ENCODE data around the gene MEPCE. TPM values are rescaled to one million over a fixed set of nuclear protein-coding genes. Genes with fewer than 3 reads are reported as not detected.
"Not testable (repeated sequence)": the region's sequence is repeated elsewhere in the genome, so short reads cannot be mapped to it uniquely, and the experiment has no call there.

The MEPCE gene
- total RNA-seq, 2 donors from 2014 or later = 32.9 to 48.0 TPM

DNA sequence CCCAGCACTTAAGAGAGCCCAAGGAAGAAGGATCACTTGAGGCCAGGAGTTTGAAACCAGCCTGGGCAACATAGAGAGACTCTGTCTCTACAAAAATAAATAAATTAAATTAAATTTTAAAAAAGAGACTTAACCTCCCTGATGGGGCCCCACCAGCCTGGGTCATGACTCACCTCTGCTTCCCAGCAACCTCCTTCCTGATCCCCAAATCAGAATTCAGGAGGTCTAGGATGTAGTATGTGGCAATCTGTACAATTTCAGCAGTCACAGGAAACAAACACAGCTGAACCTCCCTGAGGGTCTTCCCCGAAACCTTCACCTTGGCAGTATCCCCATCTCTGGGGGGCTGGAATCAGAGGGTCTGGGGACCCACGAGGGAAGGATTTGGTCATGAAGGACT, 16.4 kb downstream of the MEPCE start:
- TF ChIP-seq, protein P1, sequence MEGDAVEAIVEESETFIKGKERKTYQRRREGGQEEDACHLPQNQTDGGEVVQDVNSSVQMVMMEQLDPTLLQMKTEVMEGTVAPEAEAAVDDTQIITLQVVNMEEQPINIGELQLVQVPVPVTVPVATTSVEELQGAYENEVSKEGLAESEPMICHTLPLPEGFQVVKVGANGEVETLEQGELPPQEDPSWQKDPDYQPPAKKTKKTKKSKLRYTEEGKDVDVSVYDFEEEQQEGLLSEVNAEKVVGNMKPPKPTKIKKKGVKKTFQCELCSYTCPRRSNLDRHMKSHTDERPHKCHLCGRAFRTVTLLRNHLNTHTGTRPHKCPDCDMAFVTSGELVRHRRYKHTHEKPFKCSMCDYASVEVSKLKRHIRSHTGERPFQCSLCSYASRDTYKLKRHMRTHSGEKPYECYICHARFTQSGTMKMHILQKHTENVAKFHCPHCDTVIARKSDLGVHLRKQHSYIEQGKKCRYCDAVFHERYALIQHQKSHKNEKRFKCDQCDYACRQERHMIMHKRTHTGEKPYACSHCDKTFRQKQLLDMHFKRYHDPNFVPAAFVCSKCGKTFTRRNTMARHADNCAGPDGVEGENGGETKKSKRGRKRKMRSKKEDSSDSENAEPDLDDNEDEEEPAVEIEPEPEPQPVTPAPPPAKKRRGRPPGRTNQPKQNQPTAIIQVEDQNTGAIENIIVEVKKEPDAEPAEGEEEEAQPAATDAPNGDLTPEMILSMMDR (conservative IDR thresholded peaks at IDR 0.05) = peak; percentile 11
- Mint-ChIP-seq H3K27me3 (ENCODE audit: insufficient read depth) (no peaks in the 10 kb centered on the region), H3K36me3 (ENCODE audit: low read depth) (no peaks in the 10 kb centered on the region), H3K9me3 (no peaks in the 10 kb centered on the region), H3K4me1 (peaks cover 5% of the 10 kb centered on the region), H3K27ac (peak overlapping the region; percentile 74), H3K4me3 (no peak overlapping the region)
- Histone ChIP-seq H3K9ac (ENCODE audit: extremely low read depth, low read length, poor library complexity, severe bottlenecking) (no peak overlapping the region), H3K9me3 (ENCODE audit: control insufficient read depth, low read length) (no peaks in the 10 kb centered on the region), H3K27ac (ENCODE audit: low read depth, low read length) (no peak overlapping the region), H3K4me1 (ENCODE audit: control insufficient read depth, insufficient read depth, low read length) (no peaks in the 10 kb centered on the region), H3K27me3 (ENCODE audit: control insufficient read depth, insufficient read depth, low read length, poor library complexity, severe bottlenecking) (no peaks in the 10 kb centered on the region), H3K4me3 (ENCODE audit: low read length) (no peak overlapping the region), H3K36me3 (ENCODE audit: control insufficient read depth, insufficient read depth, low read length) (no peaks in the 10 kb centered on the region)
- 91 to 93% methylated on average over 2 of the region's 2 CpGs for WGBS, 2 experiments (ENCODE audit: insufficient coverage in 1 of 2, insufficient read length in 1 of 2)
- DNase-seq = no peak

DNA sequence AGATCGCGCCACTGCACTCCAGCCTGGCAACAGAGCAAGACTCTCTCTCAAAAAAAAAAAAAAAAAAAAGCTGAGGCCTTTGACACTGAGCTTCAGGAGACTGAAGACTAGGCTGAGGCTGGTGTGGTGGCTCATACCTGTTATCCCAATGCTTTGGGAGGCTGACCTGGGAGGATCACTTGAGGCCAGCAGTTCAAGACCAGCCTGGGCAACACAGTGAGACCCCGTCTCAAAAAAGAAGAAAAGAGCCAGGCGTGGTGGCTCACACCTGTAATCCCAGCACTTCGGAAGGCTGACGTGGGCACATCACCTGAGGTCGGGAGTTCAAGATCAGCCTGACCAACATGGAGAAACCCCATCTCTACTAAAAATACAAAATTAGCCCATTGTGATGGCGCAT, 17.7 kb downstream of the MEPCE start:
- H3K9me3 ChIP-seq (ENCODE audit: control insufficient read depth, low read length); H3K27ac Mint-ChIP-seq; H3K36me3 Mint-ChIP-seq (ENCODE audit: low read depth); H3K4me1 ChIP-seq (ENCODE audit: control insufficient read depth, insufficient read depth, low read length); DNase-seq; H3K4me3 ChIP-seq (ENCODE audit: low read length); H3K4me1 Mint-ChIP-seq; H3K36me3 ChIP-seq (ENCODE audit: control insufficient read depth, insufficient read depth, low read length); H3K9me3 Mint-ChIP-seq; H3K9ac ChIP-seq (ENCODE audit: extremely low read depth, low read length, poor library complexity, severe bottlenecking); H3K4me3 Mint-ChIP-seq; H3K27ac ChIP-seq (ENCODE audit: low read depth, low read length); H3K27me3 ChIP-seq (ENCODE audit: control insufficient read depth, insufficient read depth, low read length, poor library complexity, severe bottlenecking); H3K27me3 Mint-ChIP-seq (ENCODE audit: insufficient read depth): not testable (repeated sequence)
- 82 to 90% methylated on average over 7 to 8 of the region's 8 CpGs for WGBS, 2 experiments (ENCODE audit: insufficient coverage in 1 of 2, insufficient read length in 1 of 2)

DNA sequence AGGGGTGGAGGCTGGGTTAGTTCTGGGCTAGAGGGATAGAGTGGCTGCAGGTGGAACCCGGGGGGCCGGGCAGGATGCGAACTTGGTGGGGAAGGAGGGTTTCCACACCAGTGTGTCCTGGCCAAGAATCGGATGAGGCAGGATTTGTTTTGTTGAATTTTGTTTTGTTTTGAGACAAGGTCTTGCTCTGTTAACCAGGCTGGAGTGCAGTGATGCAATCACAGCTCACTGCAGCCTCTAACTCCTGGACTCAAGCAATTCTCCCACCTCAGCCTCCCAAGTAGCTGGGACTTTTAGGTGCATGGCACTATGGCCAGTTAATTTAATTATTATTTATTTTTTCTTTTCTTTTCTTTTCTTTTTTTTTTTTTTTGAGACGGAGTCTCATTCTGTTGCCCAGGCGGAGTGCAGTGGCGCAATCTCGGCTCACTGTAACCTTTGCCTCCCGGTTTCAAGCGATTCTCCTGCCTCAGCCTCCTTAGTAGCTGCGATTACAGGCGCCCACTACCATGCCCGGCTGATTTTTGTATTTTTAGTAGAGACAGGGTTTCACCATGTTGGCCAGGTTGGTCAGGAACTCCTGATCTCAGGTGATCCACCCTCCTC, 19.7 kb downstream of the MEPCE start:
- H3K9me3 ChIP-seq (ENCODE audit: control insufficient read depth, low read length) = no peaks in the 10 kb centered on the region
- Mint-ChIP-seq H3K27ac (peak overlapping the region; percentile 44), H3K4me3 (no peak overlapping the region), H3K27me3 (ENCODE audit: insufficient read depth) (no peaks in the 10 kb centered on the region), H3K9me3 (no peaks in the 10 kb centered on the region), H3K4me1 (peaks cover 4% of the 10 kb centered on the region), H3K36me3 (ENCODE audit: low read depth) (no peaks in the 10 kb centered on the region)
- H3K4me3 ChIP-seq (ENCODE audit: low read length) = no peak overlapping the region
- TF ChIP-seq, protein P1 (conservative IDR thresholded peaks at IDR 0.05) = no peak
- H3K36me3 ChIP-seq (ENCODE audit: control insufficient read depth, insufficient read depth, low read length) = no peaks in the 10 kb centered on the region
- no peak overlapping the region for H3K27ac ChIP-seq (ENCODE audit: low read depth, low read length)
- H3K4me1 ChIP-seq (ENCODE audit: control insufficient read depth, insufficient read depth, low read length) = no peaks in the 10 kb centered on the region
- H3K27me3 ChIP-seq (ENCODE audit: control insufficient read depth, insufficient read depth, low read length, poor library complexity, severe bottlenecking) = no peaks in the 10 kb centered on the region
- no peak for DNase-seq
- 93 to 95% methylated on average over 8 to 13 of the region's 13 CpGs for WGBS, 2 experiments (ENCODE audit: insufficient coverage in 1 of 2, insufficient read length in 1 of 2)
- no peak overlapping the region for H3K9ac ChIP-seq (ENCODE audit: extremely low read depth, low read length, poor library complexity, severe bottlenecking)

DNA sequence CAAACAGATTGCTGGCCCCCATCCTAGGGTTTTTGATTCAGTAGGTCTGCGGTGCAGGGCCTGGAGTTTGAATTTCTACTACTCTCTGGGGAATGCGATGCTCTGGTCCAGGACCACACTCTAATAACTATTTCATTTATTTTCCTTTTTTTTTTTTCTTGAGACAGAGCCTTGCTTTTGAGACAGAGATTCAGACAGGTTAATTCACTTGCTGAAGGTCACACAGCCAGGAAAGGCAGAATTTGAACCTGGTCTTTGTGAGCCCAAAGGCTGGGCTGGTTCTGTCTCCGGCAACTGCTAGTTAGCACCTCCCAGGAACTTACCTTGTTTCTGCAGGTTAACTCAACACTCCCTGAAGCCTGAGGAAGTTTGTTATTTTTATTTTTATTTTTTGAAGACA, 22.9 kb downstream of the MEPCE start:
- Mint-ChIP-seq H3K9me3 (no peaks in the 10 kb centered on the region), H3K36me3 (ENCODE audit: low read depth) (no peaks in the 10 kb centered on the region), H3K27me3 (ENCODE audit: insufficient read depth) (no peaks in the 10 kb centered on the region), H3K27ac (no peak overlapping the region), H3K4me3 (no peak overlapping the region), H3K4me1 (peaks cover 5% of the 10 kb centered on the region)
- DNase-seq = no peak
- H3K27me3 ChIP-seq (ENCODE audit: control insufficient read depth, insufficient read depth, low read length, poor library complexity, severe bottlenecking) = no peaks in the 10 kb centered on the region
- WGBS, 2 experiments (ENCODE audit: insufficient coverage in 1 of 2, insufficient read length in 1 of 2) = 90 to 100% methylated on average over 2 to 3 of the region's 3 CpGs
- TF ChIP-seq, protein P1 (conservative IDR thresholded peaks at IDR 0.05) = no peak
- H3K36me3 ChIP-seq (ENCODE audit: control insufficient read depth, insufficient read depth, low read length) = no peaks in the 10 kb centered on the region
- H3K9ac ChIP-seq (ENCODE audit: extremely low read depth, low read length, poor library complexity, severe bottlenecking) = no peak overlapping the region
- no peak overlapping the region for H3K4me3 ChIP-seq (ENCODE audit: low read length)
- H3K27ac ChIP-seq (ENCODE audit: low read depth, low read length) = no peak overlapping the region
- no peaks in the 10 kb centered on the region for H3K9me3 ChIP-seq (ENCODE audit: control insufficient read depth, low read length)
- H3K4me1 ChIP-seq (ENCODE audit: control insufficient read depth, insufficient read depth, low read length) = no peaks in the 10 kb centered on the region

DNA sequence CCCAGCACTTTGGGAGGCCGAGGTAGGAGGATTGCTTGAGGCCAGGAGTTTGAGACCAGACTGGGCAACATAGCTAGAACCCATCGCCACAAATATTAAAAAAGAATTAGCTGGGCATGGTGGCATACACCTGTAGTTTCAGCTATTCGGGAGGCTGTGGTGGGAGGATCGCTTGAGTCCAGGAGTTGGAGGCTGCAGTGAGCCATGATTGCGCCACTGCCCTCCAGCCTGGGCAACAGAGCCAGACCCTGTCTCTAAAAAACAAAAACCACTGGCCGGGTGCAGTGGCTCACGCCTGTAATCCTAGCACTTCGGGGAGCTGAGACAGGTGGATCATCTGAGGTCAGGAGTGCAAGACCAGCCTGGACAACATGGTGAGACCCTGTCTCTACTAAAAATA, 24.2 kb downstream of the MEPCE start:
- H3K27me3 ChIP-seq (ENCODE audit: control insufficient read depth, insufficient read depth, low read length, poor library complexity, severe bottlenecking); DNase-seq; H3K27ac ChIP-seq (ENCODE audit: low read depth, low read length); H3K9me3 ChIP-seq (ENCODE audit: control insufficient read depth, low read length); H3K4me3 ChIP-seq (ENCODE audit: low read length); H3K4me1 Mint-ChIP-seq; H3K9me3 Mint-ChIP-seq; H3K9ac ChIP-seq (ENCODE audit: extremely low read depth, low read length, poor library complexity, severe bottlenecking); H3K27me3 Mint-ChIP-seq (ENCODE audit: insufficient read depth); H3K36me3 ChIP-seq (ENCODE audit: control insufficient read depth, insufficient read depth, low read length); H3K27ac Mint-ChIP-seq; H3K36me3 Mint-ChIP-seq (ENCODE audit: low read depth); H3K4me3 Mint-ChIP-seq; H3K4me1 ChIP-seq (ENCODE audit: control insufficient read depth, insufficient read depth, low read length): not testable (repeated sequence)
- WGBS, 2 experiments (ENCODE audit: insufficient coverage in 1 of 2, insufficient read length in 1 of 2) = 92 to 93% methylated on average over 8 of the region's 8 CpGs

All from endodermal cell (in vitro differentiated cells).